Esophagus (tissue), 2 donors: Measurements from ENCODE around the gene ARID1A. TPM values are rescaled to one million over a fixed set of nuclear protein-coding genes. Genes with fewer than 3 reads are reported as not detected.
"Not testable (repeated sequence)": the region's sequence is repeated elsewhere in the genome, so short reads cannot be mapped to it uniquely, and the experiment has no call there.

Source experiments
- H3K27ac ChIP-seq, 2 donors: one replicate each; pipeline ENCODE4 v1.5.1; 2013; ENCODE audit warnings: low read depth in 2 of 2, mild to moderate bottlenecking in 2 of 2, inconsistent platforms in 1 of 2, low read length in 1 of 2, moderate library complexity in 1 of 2
- H3K27me3 ChIP-seq, 2 donors: one replicate each; pipeline ENCODE4 v1.6.1; 2013; ENCODE audit warnings: low read length in 2 of 2, control low read depth in 1 of 2, mild to moderate bottlenecking in 1 of 2; ENCODE audit not compliant: insufficient read depth in 2 of 2, control insufficient read depth in 1 of 2
- H3K36me3 ChIP-seq, 2 donors: one replicate each; pipeline ENCODE4 v1.6.1; 2013; ENCODE audit warnings: low read length in 1 of 2; ENCODE audit not compliant: control insufficient read depth in 2 of 2, insufficient read depth in 2 of 2
- H3K4me1 ChIP-seq, 2 donors: one replicate each; pipeline ENCODE4 v1.6.1; 2013; ENCODE audit warnings: low read length in 1 of 2; ENCODE audit not compliant: control insufficient read depth in 2 of 2, insufficient read depth in 2 of 2
- H3K4me3 ChIP-seq, 2 donors: one replicate each; pipeline ENCODE4 v1.5.1; 2013; ENCODE audit warnings: low read length in 2 of 2, mild to moderate bottlenecking in 2 of 2, low read depth in 1 of 2, moderate library complexity in 1 of 2
- H3K9me3 ChIP-seq, 2 donors: one replicate each; pipeline ENCODE4 v1.6.1; 2013; ENCODE audit warnings: mild to moderate bottlenecking in 2 of 2, low read depth in 1 of 2, low read length in 1 of 2, moderate library complexity in 1 of 2; ENCODE audit not compliant: control insufficient read depth in 2 of 2, insufficient read depth in 1 of 2
- WGBS, 2 donors: extraction: QIAGEN DNeasy Blood & Tissue Kit; methylation state at CpG; one replicate each; pipeline ENCODE4 v1.1.7; 2013; 5-methylcytosine and 5-hydroxymethylcytosine counted together
- polyA plus RNA-seq, 2 donors: library from polyadenylated mRNA; stranded (reverse); fragments of 200-250 nt; gene quantifications; one replicate each; pipeline ENCODE4 v1.2.3, GENCODE V29; 2013
- donor health status: healthy with polysubstance abuse.
- donor health status: Bipolar disorder and iron deficiency.

The ARID1A gene
- polyA plus RNA-seq, 2 donors = 15.9 to 17.8 TPM

GRCh38 chr1:26789612-26789865, 93.7 kb downstream of the ARID1A start:
- H3K36me3 ChIP-seq = peaks cover 0 to 7% of the 10 kb centered on the region in 2 donors
- no peak overlapping the region for H3K27ac ChIP-seq
- 62 to 64% methylated on average over 3 of the region's 3 CpGs for WGBS, 2 donors
- H3K9me3 ChIP-seq = no peaks in the 10 kb centered on the region
- H3K27me3 ChIP-seq = no peaks in the 10 kb centered on the region
- H3K4me3 ChIP-seq = no peak overlapping the region
- H3K4me1 ChIP-seq = peaks cover 0 to 5% of the 10 kb centered on the region in 2 donors

- Histone ChIP-seq H3K27me3 (no peaks in the 10 kb centered on the region), H3K4me1 (peaks cover 0 to 5% of the 10 kb centered on the region in 2 donors), H3K9me3 (no peaks in the 10 kb centered on the region), H3K36me3 (peaks cover 0 to 10% of the 10 kb centered on the region in 2 donors), H3K27ac (no peak overlapping the region), H3K4me3 (no peak overlapping the region)
- 70% methylated on average over 4 of the region's 4 CpGs for WGBS, 2 donors
These were observed 94.1 kb downstream of the ARID1A start for GRCh38 chr1:26789931-26790330.

GRCh38 chr1:26790551-26790953, 94.7 kb downstream of the ARID1A start:
- 67 to 69% methylated on average over 5 of the region's 5 CpGs for WGBS, 2 donors
- Histone ChIP-seq H3K27ac (no peak overlapping the region), H3K4me1 (peaks cover 0 to 5% of the 10 kb centered on the region in 2 donors), H3K9me3 (no peaks in the 10 kb centered on the region), H3K36me3 (peaks cover 4 to 10% of the 10 kb centered on the region in 2 donors), H3K27me3 (no peaks in the 10 kb centered on the region), H3K4me3 (no peak overlapping the region)

- no peaks in the 10 kb centered on the region for H3K27me3 ChIP-seq
- no peaks in the 10 kb centered on the region for H3K9me3 ChIP-seq
- 70 to 73% methylated on average over 6 of the region's 6 CpGs for WGBS, 2 donors
- H3K27ac ChIP-seq = no peak overlapping the region
- peaks cover 4 to 10% of the 10 kb centered on the region in 2 donors for H3K36me3 ChIP-seq
- no peak overlapping the region for H3K4me3 ChIP-seq
- peaks cover 0 to 5% of the 10 kb centered on the region in 2 donors for H3K4me1 ChIP-seq
These were observed 95.3 kb downstream of the ARID1A start for GRCh38 chr1:26791148-26791547.

- Histone ChIP-seq H3K4me3 (no peak overlapping the region), H3K4me1 (peaks cover 0 to 3% of the 10 kb centered on the region in 2 donors), H3K27me3 (no peaks in the 10 kb centered on the region), H3K9me3 (no peaks in the 10 kb centered on the region), H3K36me3 (peaks cover 4 to 10% of the 10 kb centered on the region in 2 donors), H3K27ac (no peak overlapping the region)
- 68 to 71% methylated on average over 3 of the region's 3 CpGs for WGBS, 2 donors
These were observed 95.8 kb downstream of the ARID1A start for GRCh38 chr1:26791626-26792025.

- Histone ChIP-seq H3K27me3 (no peaks in the 10 kb centered on the region), H3K27ac (no peak overlapping the region), H3K36me3 (peaks cover 4 to 10% of the 10 kb centered on the region in 2 donors), H3K4me3 (no peak overlapping the region), H3K9me3 (no peaks in the 10 kb centered on the region), H3K4me1 (no peaks in the 10 kb centered on the region)
- WGBS, 2 donors = 93 to 94% methylated on average over 2 of the region's 2 CpGs
These were observed 97.1 kb downstream of the ARID1A start for GRCh38 chr1:26792924-26793323.

- peaks cover 4 to 10% of the 10 kb centered on the region in 2 donors for H3K36me3 ChIP-seq
- no peaks in the 10 kb centered on the region for H3K27me3 ChIP-seq
- H3K4me1 ChIP-seq = no peaks in the 10 kb centered on the region
- no peaks in the 10 kb centered on the region for H3K9me3 ChIP-seq
- WGBS, 2 donors = 85 to 93% methylated on average over 5 of the region's 5 CpGs
- no peak overlapping the region for H3K27ac ChIP-seq
- no peak overlapping the region for H3K4me3 ChIP-seq
These were observed 98.6 kb downstream of the ARID1A start for GRCh38 chr1:26794391-26794790.

- Histone ChIP-seq H3K27ac (no peak overlapping the region), H3K36me3 (peaks cover 4 to 10% of the 10 kb centered on the region in 2 donors)
- WGBS, 2 donors = 85 to 88% methylated on average over 2 of the region's 2 CpGs
These were observed 101.8 kb downstream of the ARID1A start for GRCh38 chr1:26797627-26798026.

GRCh38 chr1:26799479-26800142, 103.8 kb downstream of the ARID1A start:
- no peak overlapping the region for H3K4me3 ChIP-seq
- WGBS, 2 donors = 47 to 60% methylated on average over 5 of the region's 5 CpGs
- H3K27ac ChIP-seq = peak overlapping the region; percentile 24 to 71

More at GRCh38 chr1:26797627-26798026, 101.8 kb downstream of the ARID1A start:
- H3K4me3 ChIP-seq = no peak overlapping the region
- no peaks in the 10 kb centered on the region for H3K9me3 ChIP-seq
- H3K4me1 ChIP-seq = no peaks in the 10 kb centered on the region
- no peaks in the 10 kb centered on the region for H3K27me3 ChIP-seq

GRCh38 chr1:26803932-26804331, 108.1 kb downstream of the ARID1A start:
- not testable (repeated sequence) for H3K9me3 ChIP-seq, H3K27ac ChIP-seq, H3K27me3 ChIP-seq, H3K36me3 ChIP-seq, H3K4me3 ChIP-seq, H3K4me1 ChIP-seq
- WGBS, 2 donors = 96 to 97% methylated on average over 23 to 31 of the region's 36 CpGs

More at GRCh38 chr1:26799479-26800142, 103.8 kb downstream of the ARID1A start:
- H3K9me3 ChIP-seq = no peaks in the 10 kb centered on the region
- no peaks in the 10 kb centered on the region for H3K4me1 ChIP-seq
- no peaks in the 10 kb centered on the region for H3K27me3 ChIP-seq
- peaks cover 3 to 4% of the 10 kb centered on the region in 2 donors for H3K36me3 ChIP-seq
